IMR-90 (cell line): Measurements from ENCODE around the gene SH3BP2. TPM values are rescaled to one million over a fixed set of nuclear protein-coding genes. Genes with fewer than 3 reads are reported as not detected.

Experiments used
- ATAC-seq: fragments of 200-7000 bp; cut with Tn5 transposase; 2 replicates; pipeline ENCODE4 v1.9.1; 2020; ENCODE audit warnings: low read depth, mild to moderate bottlenecking, moderate library complexity
- BruUV-seq: library from RNA; stranded (reverse); fragments of 400-500 nt; replicated peaks from 2 replicates; lab custom pipeline; 2021; lab: Mats Ljungman, UMichigan
- CTCF ChIA-PET: fragments of 300-600 bp; formaldehyde crosslinking; extraction: SDS; loops from one replicate; lab custom pipeline; 2021; ENCODE audit warnings: antibody characterized with exemption; lab: Yijun Ruan, JAX
- POLR2A ChIA-PET: fragments of 300-600 bp; sonication (Branson Sonifier 250); formaldehyde crosslinking; loops from one replicate; lab custom pipeline; 2022; ENCODE audit warnings: antibody characterized with exemption; ENCODE audit not compliant: unreplicated experiment; lab: Charles Lee
- DNase-seq: peaks from one replicate; pipeline ENCODE4 v3.0.0; 2013
- H2AFZ ChIP-seq: replicated peaks from 2 replicates; pipeline ENCODE3; 2013; ENCODE audit warnings: low read length, mild to moderate bottlenecking; ENCODE audit not compliant: poor library complexity
- H2AK5ac ChIP-seq: 2 replicates; pipeline ENCODE4 v1.6.1; 2013; ENCODE audit warnings: low read depth, low read length, inconsistent platforms
- H2AK9ac ChIP-seq: replicated peaks from 2 replicates; pipeline ENCODE3; 2013; ENCODE audit warnings: mild to moderate bottlenecking, low read depth, low read length, moderate library complexity; ENCODE audit not compliant: poor library complexity
- H2BK120ac ChIP-seq: 2 replicates; pipeline ENCODE4 v1.6.1; 2013; ENCODE audit warnings: low read depth, low read length, inconsistent platforms
- H2BK15ac ChIP-seq: 3 replicates; pipeline ENCODE4 v1.6.1; 2013; ENCODE audit warnings: low read depth, low read length, inconsistent platforms
- H2BK20ac ChIP-seq: 2 replicates; pipeline ENCODE4 v1.6.1; 2013; ENCODE audit warnings: low read depth, mild to moderate bottlenecking, inconsistent platforms, low read length, moderate library complexity
- H2BK5ac ChIP-seq: 2 replicates; pipeline ENCODE4 v1.6.1; 2013; ENCODE audit warnings: mild to moderate bottlenecking, low read depth, low read length, inconsistent platforms; ENCODE audit not compliant: poor library complexity, severe bottlenecking
- H3K14ac ChIP-seq: replicated peaks from 2 replicates; pipeline ENCODE4 v1.6.1; 2013; ENCODE audit warnings: low read depth, low read length, inconsistent platforms
- H3K18ac ChIP-seq: 2 replicates; pipeline ENCODE4 v1.6.1; 2013; ENCODE audit warnings: low read depth, low read length, control low read depth
- H3K23ac ChIP-seq: 2 replicates; pipeline ENCODE4 v1.6.1; 2013; ENCODE audit warnings: low read depth, low read length, inconsistent platforms
- H3K27ac ChIP-seq: 2 replicates; pipeline ENCODE4 v1.5.1; 2013; ENCODE audit warnings: mild to moderate bottlenecking, control low read depth, low read length; ENCODE audit not compliant: insufficient read depth
- H3K27me3 ChIP-seq: 2 replicates; pipeline ENCODE4 v1.6.1; 2013; ENCODE audit warnings: low read length; ENCODE audit not compliant: control insufficient read depth, insufficient read depth
- H3K36me3 ChIP-seq: 2 replicates; pipeline ENCODE4 v1.6.1; 2013; ENCODE audit warnings: low read length, mixed read lengths; ENCODE audit not compliant: control insufficient read depth, insufficient read depth
- H3K4ac ChIP-seq: 2 replicates; pipeline ENCODE4 v1.6.1; 2013; ENCODE audit warnings: low read depth, low read length, inconsistent platforms
- H3K4me1 ChIP-seq: 2 replicates; pipeline ENCODE4 v1.6.1; 2013; ENCODE audit warnings: low read length, mixed read lengths; ENCODE audit not compliant: control insufficient read depth, insufficient read depth
- H3K4me2 ChIP-seq: 2 replicates; pipeline ENCODE4 v1.6.1; 2013; ENCODE audit warnings: low read depth, mild to moderate bottlenecking, control low read depth, low read length, moderate library complexity
- H3K4me3 ChIP-seq: 2 replicates; pipeline ENCODE4 v1.5.1; 2013; ENCODE audit warnings: low read depth, mild to moderate bottlenecking, control low read depth, low read length, moderate library complexity; ENCODE audit not compliant: insufficient read depth
- H3K56ac ChIP-seq: 2 replicates; pipeline ENCODE4 v1.6.1; 2013; ENCODE audit warnings: low read length, inconsistent platforms; ENCODE audit not compliant: insufficient read depth; ENCODE audit errors: extremely low read depth
- H3K79me1 ChIP-seq, 2 experiments: 2 replicates each; pipeline ENCODE4 v1.6.1; 2013; ENCODE audit warnings: low read length in 2 of 2, inconsistent platforms in 1 of 2, low read depth in 1 of 2
- H3K9ac ChIP-seq: 2 replicates; pipeline ENCODE4 v1.6.1; 2013; ENCODE audit warnings: low read depth, low read length, control low read depth
- H3K9me1 ChIP-seq: 2 replicates; pipeline ENCODE4 v1.6.1; 2013; ENCODE audit warnings: low read length, inconsistent platforms; ENCODE audit not compliant: insufficient read depth
- H3K9me3 ChIP-seq: 2 replicates; pipeline ENCODE4 v1.6.1; 2013; ENCODE audit warnings: low read length; ENCODE audit not compliant: control insufficient read depth, insufficient read depth
- H4K20me1 ChIP-seq: 2 replicates; pipeline ENCODE4 v1.6.1; 2013; ENCODE audit warnings: low read length, inconsistent platforms; ENCODE audit not compliant: insufficient read depth
- H4K5ac ChIP-seq: 2 replicates; pipeline ENCODE4 v1.6.1; 2013; ENCODE audit warnings: mild to moderate bottlenecking, low read depth, low read length, control low read depth
- H4K8ac ChIP-seq, 2 experiments: 2 replicates each; pipeline ENCODE4 v1.6.1; 2013; ENCODE audit warnings: low read depth in 2 of 2, low read length in 2 of 2, control low read depth in 1 of 2, inconsistent platforms in 1 of 2
- H4K91ac ChIP-seq: 2 replicates; pipeline ENCODE4 v1.6.1; 2013; ENCODE audit warnings: low read depth, low read length, inconsistent platforms; ENCODE audit not compliant: insufficient read depth
- MAFK ChIP-seq: IDR thresholded peaks from 2 replicates; pipeline ENCODE4 v1.6.1; 2012; ENCODE audit warnings: low read depth, low read length, improper control_type of control experiment
- POLR2A ChIP-seq: IDR thresholded peaks from 2 replicates; pipeline ENCODE4 v1.6.1; 2012; ENCODE audit warnings: mild to moderate bottlenecking, low read depth, low read length
- WGBS, 2 experiments: methylation state at CpG; one replicate each; pipeline versions ENCODE4 v1.1.5 to v1.1.7; 2013; ENCODE audit warnings: missing lambda C conversion rate in 2 of 2; ENCODE audit not compliant: insufficient read length in 1 of 2; ENCODE audit errors: extremely low coverage in 2 of 2; 5-methylcytosine and 5-hydroxymethylcytosine counted together
- dilution Hi-C: fragments of 300-500 bp; cut with HindIII; formaldehyde crosslinking; loops from one replicate; pipeline ENCODE4 v1.14.3; 2018; ENCODE audit warnings: low sequenced_read_pairs; ENCODE audit not compliant: unreplicated experiment
- in situ Hi-C: fragments of 300-500 bp; cut with MboI; formaldehyde crosslinking; loops from 3 replicates; pipeline ENCODE4 v1.14.3; 2019; ENCODE audit warnings: low sequenced_read_pairs, inconsistent platforms, mixed read lengths
- intact Hi-C: fragments of 100-400 bp; cut with micrococcal nuclease; formaldehyde crosslinking; loops from 2 replicates; pipeline ENCODE4 v1.10.0; 2022
- polyA plus RNA-seq, 3 experiments: library from polyadenylated mRNA; depleted of rRNA; stranded (reverse); fragments of >200 nt; gene quantifications; 2 replicates each; pipeline ENCODE4 v1.2.3, GENCODE V29; 2012; ENCODE audit warnings: low replicate concordance in 1 of 3
- total RNA-seq: library from RNA; depleted of rRNA; stranded (reverse); fragments of >200 nt; gene quantifications from 2 replicates; pipeline ENCODE4 v1.2.3, GENCODE V29; 2012

SH3BP2 gene
- total and polyA plus RNA-seq, 2 of the 4 experiments (the other 2 are of a cell fraction), result 9.0 to 37.2 TPM

- DNase-seq (peak; percentile 40), ATAC-seq (peak; percentile 30)
- H3K9me1 ChIP-seq, result peaks cover 18% of the 10 kb centered on the region
- peak overlapping the region; percentile 46; the same call in 1 of the 2 replicates for H3K4me2 ChIP-seq
- H2AFZ ChIP-seq, result no peak overlapping the region
- intact Hi-C loops (loop anchor here (5.0 kb wide), 1 partner anchor 40 kb away; the partner anchor contains the start of gene ADD1), in situ Hi-C loops (no loop called here), dilution Hi-C loops (no loop called here)
- peak overlapping the region in 1 of 2 experiments; percentile 57; a peak in 1 of 4 replicates for H4K8ac ChIP-seq
- no peak overlapping the region for H4K5ac ChIP-seq
- peak overlapping the region; percentile 81 for H2BK120ac ChIP-seq
- no peak overlapping the region; the same call in 1 of the 2 replicates for H3K9ac ChIP-seq
- H4K91ac ChIP-seq, result peak overlapping the region; percentile 58
- peak overlapping the region; percentile 73; the same call in 1 of the 2 replicates for H3K56ac ChIP-seq
- H3K4me3 ChIP-seq, result no peak overlapping the region
- peaks cover 28% of the 10 kb centered on the region for H3K36me3 ChIP-seq
- peak overlapping the region; percentile 61 for H3K23ac ChIP-seq
- BruUV-seq, result no TSS peak
- H2BK20ac ChIP-seq, result peak overlapping the region; percentile 65
- peak overlapping the region; percentile 53 for H3K14ac ChIP-seq
- H2AK9ac ChIP-seq, result no peak overlapping the region
- TF ChIP-seq POLR2A (no peak), MAFK (peak; percentile 32; the same call in 1 of the 2 replicates)
- H2BK5ac ChIP-seq, result peak overlapping the region; percentile 96
- H3K79me1 ChIP-seq, result peaks cover 53 to 68% of the 10 kb centered on the region in 2 experiments
- peak overlapping the region; percentile 7; the same call in 1 of the 3 replicates for H2BK15ac ChIP-seq
- no peak overlapping the region for H2AK5ac ChIP-seq
- ChIA-PET CTCF (interaction anchor here (1.1 kb wide), 1 partner anchor 8 kb away, joined by 3 read pairs; no protein-coding TSS in a partner anchor), POLR2A (no interaction called here)
- no peak overlapping the region; the same call in 1 of the 2 replicates for H3K18ac ChIP-seq
- WGBS, 2 experiments, result no CpG with 5 or more reads among the region's 1 CpG
- no peak overlapping the region for H3K27ac ChIP-seq
- H3K9me3 ChIP-seq, result no peaks in the 10 kb centered on the region
- H3K27me3 ChIP-seq, result no peaks in the 10 kb centered on the region
- H4K20me1 ChIP-seq, result peaks cover 23% of the 10 kb centered on the region; the same call in 1 of the 2 replicates
- peak overlapping the region; percentile 57; the same call in 1 of the 2 replicates for H3K4ac ChIP-seq
- peaks cover 4% of the 10 kb centered on the region for H3K4me1 ChIP-seq
Measured at GRCh38 chr4:2882341-2882740, 89.5 kb downstream of the SH3BP2 start.
